Eye (tissue), 1 donor: ENCODE measurements around the gene KRTAP5-1.
A peak's percentile ranks its signal among the peaks of the same experiment; 100 is the strongest.
"Not testable (repeated sequence)": the region's sequence is repeated elsewhere in the genome, so short reads cannot be mapped to it uniquely, and the experiment has no call there.

Experiments
- DNase-seq: peaks from one replicate; pipeline ENCODE4 v3.0.0-alpha.2; 2015

Gene KRTAP5-1, protein sequence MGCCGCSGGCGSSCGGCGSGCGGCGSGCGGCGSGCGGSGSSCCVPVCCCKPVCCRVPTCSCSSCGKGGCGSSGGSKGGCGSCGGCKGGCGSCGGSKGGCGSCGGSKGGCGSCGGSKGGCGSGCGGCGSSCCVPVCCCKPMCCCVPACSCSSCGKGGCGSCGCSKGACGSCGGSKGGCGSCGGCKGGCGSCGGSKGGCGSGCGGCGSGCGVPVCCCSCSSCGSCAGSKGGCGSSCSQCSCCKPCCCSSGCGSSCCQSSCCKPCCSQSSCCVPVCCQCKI

DNA sequence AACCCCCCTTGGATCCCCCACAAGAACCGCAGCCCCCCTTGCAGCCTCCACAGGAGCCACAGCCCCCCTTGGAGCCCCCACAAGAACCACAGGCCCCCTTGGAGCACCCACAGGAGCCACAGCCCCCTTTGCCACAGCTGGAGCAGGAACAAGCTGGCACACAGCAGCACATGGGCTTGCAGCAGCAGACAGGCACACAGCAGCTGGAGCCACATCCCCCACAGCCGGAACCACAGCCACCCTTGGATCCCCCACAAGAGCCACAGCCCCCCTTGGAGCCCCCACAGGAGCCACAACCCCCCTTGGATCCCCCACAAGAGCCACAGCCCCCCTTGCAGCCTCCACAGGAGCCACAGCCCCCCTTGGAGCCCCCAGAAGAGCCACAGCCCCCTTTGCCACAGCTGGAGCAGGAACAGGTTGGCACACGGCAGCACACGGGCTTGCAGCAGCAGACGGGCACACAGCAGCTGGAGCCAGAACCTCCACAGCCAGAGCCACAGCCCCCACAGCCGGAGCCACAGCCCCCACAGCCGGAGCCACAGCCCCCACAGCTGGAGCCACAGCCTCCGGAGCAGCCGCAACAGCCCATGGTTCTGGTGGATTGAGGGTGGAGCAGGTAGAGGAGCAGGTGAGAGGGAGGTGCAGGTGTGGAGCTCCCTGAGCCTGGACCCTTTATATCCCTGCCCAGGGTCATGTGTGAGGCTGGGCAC is at the start of gene KRTAP5-1:
KRTAP5-1 (minus strand) TSS at position 623 of the 710 bp plus-strand sequence; CDS start at position 589, 34 bp downstream.
- not testable (repeated sequence) for DNase-seq

GRCh38 chr11:1633864-1634263 is 48.8 kb upstream of the KRTAP5-1 start:
- no peak for DNase-seq

DNA sequence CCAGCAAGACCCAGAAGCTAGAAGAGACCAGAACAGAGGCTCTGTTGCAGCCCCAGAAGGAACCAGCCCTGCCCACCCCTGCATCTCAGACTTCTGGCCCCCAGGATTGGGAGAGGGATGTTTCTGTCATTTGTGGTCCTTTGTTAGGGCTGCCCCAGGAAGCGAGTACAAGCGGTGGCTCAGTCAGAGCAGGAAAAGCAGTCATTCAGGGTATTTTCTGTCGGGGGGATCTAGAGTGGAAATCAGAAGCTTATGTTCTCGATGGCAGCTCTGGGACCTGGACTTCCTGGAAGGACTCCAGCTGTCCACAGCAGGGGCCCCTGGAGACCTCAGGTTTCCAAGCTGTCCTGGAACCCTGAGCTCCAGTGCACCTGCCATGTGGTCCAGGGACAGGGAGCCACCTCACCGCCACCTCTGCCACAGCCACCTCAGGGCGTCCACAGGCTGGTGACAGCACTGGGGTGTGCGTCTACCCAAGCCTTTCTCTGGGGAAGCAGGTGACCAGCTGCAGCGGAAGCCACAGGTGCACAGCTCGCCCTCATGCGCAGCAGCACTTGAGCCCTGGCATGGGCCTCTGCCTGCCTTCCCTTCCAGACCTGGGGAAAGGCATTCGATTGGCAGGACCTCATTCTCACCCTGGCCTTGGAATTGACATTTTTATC is 47.1 kb upstream of the KRTAP5-1 start:
- no peak for DNase-seq

DNA sequence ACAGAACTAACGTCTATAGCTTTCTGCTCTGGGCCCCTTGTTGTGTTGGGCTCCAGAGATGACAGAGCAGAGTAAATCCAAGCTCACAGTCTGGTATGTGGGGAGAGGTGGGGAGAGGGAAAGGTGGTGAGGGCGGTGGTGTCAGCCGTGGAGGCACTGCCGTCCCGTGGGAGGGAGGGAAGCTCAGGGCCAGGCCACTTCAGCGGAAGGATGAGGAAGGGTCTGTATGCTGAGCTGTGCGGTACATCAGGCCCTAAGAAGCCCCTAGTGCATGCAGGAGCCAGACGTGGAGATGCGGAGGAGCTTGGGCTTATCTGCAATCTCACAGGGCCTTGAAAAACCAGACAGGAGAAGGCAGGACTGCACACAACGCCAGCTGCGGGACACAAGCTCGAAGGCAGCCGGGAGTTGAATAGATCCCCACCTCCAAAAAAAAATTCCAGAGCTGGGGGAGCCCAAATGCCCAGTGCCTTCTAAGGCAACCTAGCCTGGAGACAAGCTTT is 46.0 kb upstream of the KRTAP5-1 start:
- DNase-seq, result no peak

DNA sequence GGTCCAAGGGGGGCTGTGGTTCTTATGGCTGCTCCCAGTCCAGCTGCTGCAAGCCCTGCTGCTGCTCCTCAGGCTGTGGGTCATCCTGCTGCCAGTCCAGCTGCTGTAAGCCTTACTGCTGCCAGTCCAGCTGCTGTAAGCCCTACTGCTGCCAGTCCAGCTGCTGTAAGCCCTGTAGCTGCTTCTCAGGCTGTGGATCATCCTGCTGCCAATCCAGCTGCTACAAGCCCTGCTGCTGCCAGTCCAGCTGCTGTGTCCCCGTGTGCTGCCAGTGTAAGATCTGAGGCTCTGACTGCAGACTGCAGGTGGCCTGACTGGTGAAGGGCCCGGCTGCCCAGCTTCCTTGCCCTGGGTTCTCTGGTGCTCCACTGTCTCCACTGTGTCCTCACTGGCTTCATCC is 45.2 kb upstream of the KRTAP5-1 start:
- peak; percentile 15 for DNase-seq

DNA sequence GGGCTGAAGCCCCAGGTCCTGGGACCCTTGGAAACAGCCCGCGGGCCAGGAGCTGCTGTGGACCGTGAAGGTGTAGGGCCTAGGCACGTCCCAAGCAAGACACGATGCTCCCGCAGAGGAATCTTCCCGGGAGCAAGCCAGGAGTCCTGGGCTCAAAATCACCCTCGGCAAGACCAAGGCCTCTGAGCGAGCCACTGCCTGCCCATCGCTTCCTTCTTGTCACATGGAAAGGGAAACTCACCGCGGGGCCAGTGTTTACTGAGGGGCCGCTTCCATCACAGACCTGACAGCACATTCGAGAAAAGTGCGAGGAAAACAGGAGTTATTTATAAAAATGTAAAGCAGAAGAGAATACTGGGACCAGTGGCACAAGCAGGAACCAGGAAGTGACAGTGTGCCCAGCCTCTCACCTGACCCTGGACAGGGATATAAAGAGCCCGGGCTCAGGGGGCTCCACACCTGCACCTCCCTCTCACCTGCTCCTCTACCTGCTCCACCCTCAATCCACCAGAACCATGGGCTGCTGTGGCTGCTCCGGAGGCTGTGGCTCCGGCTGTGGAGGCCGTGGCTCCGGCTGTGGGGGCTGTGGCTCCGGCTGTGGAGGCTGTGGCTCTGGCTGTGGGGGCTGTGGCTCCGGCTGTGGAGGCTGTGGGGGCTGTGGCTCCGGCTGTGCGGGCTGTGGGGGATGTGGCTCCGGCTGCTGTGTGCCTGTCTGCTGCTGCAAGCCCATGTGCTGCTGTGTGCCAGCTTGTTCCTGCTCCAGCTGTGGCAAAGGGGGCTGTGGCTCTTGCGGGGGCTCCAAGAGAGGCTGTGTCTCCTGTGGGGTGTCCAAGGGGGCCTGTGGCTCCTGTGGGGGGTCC is 44.5 kb upstream of the KRTAP5-1 start, which contains the start of gene KRTAP5-5:
KRTAP5-5 (plus strand) TSS at position 450 of the 860 bp plus-strand sequence; CDS start at position 516, 66 bp downstream.
- no peak for DNase-seq

GRCh38 chr11:1628506-1629325 is 43.6 kb upstream of the KRTAP5-1 start:
- peak; percentile 87 for DNase-seq

GRCh38 chr11:1625541-1625940 is 40.5 kb upstream of the KRTAP5-1 start:
- DNase-seq, result no peak

GRCh38 chr11:1624621-1625020 is 39.5 kb upstream of the KRTAP5-1 start:
- DNase-seq, result no peak

DNA sequence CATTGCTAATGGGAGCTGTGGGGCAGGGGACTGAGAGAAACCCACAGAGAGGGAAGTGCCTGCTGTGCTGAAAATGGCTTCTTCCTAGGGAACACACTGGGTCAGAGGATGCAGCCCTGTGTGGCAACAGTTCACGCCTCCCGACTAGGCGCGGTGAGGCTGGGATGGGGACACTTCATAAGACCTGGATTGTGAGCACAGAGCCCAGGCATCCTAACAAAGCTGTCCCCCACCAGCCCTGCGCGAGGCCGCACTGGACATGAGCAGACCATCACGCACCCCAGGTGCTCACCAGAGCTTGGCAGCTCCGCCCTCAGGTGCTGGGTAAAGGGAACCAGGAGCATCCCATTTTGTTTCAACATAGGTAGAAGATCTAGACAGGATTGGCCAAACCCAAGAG is 38.6 kb upstream of the KRTAP5-1 start:
- DNase-seq, result no peak

GRCh38 chr11:1622086-1622485 is 37.0 kb upstream of the KRTAP5-1 start, which contains the start of gene KRTAP5-4:
TSS of gene KRTAP5-4 (minus strand) at chr11:1622138. CDS start at chr11:1622093, 45 bp downstream.
- no peak for DNase-seq

DNA sequence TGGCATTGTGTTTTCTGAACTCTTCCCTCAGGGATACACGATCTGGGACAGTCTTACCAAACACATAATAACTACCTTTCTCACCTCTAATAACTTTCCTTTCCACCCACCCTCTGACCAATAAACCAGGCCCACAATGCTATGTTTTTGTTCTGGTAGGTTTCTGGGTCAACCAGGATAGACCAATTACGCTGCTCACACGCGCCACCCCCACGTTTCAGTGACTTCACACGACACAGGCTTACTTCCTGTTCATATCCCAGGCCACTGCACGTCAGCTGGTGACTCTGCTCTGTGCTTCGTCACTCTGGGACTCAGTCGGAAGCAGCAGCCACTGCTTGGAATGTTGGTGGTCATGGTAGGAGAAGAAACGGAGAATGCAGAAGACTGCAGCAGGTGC is 34.4 kb upstream of the KRTAP5-1 start:
- no peak for DNase-seq

DNA sequence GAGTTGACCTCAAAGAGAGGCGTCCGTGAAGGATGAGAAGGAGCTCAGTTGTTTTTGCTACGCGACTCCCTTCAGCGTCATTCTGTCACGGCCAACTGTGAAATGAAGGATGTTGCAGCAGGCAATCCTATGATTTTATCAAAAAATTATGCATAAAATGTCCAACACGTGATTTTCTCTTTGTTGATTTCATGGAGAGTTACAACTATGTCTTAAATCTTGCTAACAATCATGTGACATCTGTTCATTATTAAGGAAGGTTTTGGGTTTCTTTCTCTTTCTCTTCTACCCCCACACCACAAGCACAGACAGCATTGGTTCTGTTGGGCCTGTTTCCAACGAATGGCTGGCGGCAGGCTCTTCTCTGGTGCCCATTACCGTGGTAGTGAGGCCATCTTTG is 33.1 kb upstream of the KRTAP5-1 start:
- peak; percentile 20 for DNase-seq

DNA sequence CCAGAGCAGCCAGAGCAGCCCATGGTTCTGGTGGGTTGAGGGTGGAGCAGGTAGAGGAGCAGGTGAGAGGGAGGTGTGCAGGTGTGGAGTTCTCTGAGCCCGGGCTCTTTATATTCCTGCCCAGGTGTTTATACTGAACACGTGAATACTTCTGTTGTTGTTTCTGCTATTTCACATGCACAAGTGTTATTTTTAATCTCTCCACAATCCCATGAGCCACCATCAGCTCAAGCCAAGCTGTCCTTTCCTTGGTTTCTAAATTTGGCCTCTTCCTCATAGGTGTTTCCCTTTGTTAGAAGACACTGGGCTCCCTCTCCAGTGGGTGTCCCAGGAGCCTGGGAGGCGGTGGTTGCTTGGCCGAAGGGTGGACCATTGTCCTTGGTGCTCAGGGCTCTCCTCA is 23.3 kb upstream of the KRTAP5-1 start, which contains the start of gene KRTAP5-3:
KRTAP5-3 (minus strand) TSS at position 101 of the 400 bp plus-strand sequence; CDS start at position 23, 78 bp downstream.
- no peak for DNase-seq

- DNase-seq, result not testable (repeated sequence)
Observed at GRCh38 chr11:1607901-1608300, 22.8 kb upstream of the KRTAP5-1 start.

DNA sequence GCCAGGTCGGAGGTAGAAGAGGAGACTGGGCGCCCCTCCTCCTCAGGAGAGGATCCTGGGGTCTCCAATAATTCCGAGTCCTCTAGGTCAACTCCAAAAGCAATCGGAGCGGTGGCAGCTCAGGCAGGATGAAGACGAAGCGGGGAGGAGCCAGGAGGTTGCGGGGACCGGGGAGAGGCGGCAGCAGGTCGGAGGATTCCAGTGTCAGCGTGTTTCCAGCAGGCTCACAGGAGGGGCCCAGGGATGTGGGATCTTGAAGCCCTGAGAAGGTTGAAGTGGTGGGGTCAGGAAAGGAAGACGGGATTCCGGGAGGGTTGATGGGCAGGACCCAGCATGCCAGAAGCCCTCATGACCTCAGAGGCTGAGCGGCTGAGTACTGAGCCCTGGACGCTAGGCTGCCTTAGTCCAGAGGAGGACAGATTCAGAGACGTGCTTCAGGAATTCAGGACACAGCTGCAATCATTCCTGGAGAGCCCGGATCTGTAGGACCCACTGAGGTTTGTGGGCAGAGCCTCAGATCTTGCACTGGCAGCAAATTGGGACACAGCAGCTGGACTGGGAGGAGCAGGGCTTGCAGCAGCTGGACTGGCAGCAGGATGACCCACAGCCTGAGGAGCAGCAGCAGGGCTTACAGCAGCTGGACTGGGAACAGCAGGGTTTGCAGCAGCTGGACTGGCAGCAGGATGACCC is 22.2 kb upstream of the KRTAP5-1 start:
- peak; percentile 49 for DNase-seq

DNA sequence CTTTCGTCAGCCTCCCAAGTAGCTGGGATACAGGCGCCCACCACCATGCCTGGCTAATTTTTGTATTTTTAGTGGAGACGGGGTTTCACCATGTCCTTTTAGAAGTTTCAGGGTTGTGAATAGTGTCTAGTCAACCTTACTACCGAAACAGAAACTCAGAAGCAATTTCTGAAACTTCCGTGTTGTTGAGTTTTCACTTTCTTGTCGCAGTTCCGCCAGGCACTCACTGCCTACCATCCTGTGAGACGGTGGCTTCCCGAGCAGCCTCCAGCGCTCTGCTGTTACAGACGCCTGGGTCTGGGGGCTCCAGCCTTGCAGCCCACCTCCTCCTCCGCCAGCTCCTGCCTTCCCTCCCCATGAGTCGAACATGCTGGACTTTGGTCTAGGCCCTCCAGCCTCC is 20.8 kb upstream of the KRTAP5-1 start:
- DNase-seq, result not testable (repeated sequence)

- no peak for DNase-seq
Observed at GRCh38 chr11:1604711-1605110, 19.6 kb upstream of the KRTAP5-1 start.

- DNase-seq, result no peak
Observed at GRCh38 chr11:1604181-1604580, 19.1 kb upstream of the KRTAP5-1 start.

GRCh38 chr11:1603629-1604028 is 18.5 kb upstream of the KRTAP5-1 start:
- DNase-seq, result no peak

GRCh38 chr11:1601663-1602062 is 16.6 kb upstream of the KRTAP5-1 start:
- DNase-seq, result not testable (repeated sequence)
